Neural cell (in vitro differentiated cells): ENCODE data around the gene TUG1. TPM values are rescaled to one million over a fixed set of nuclear protein-coding genes. Genes with fewer than 3 reads are reported as not detected.

Experiments used
- H2AFZ ChIP-seq: fragments of 200-600, 300-800 bp; sonication (generic), shearing (Covaris generic); 2 replicates; pipeline ENCODE4 v1.6.0; 2014; ENCODE audit warnings: low read depth, mild to moderate bottlenecking, antibody characterized with exemption, low read length, moderate library complexity
- H3F3A ChIP-seq: fragments of 200-600 bp; shearing (Covaris generic); 2 replicates; pipeline ENCODE4 v1.6.1; 2016; ENCODE audit warnings: mild to moderate bottlenecking, moderate library complexity, mixed read lengths, antibody characterized with exemption, low read length; ENCODE audit not compliant: insufficient read depth, poor library complexity, severe bottlenecking
- H3K27ac ChIP-seq: fragments of 200-600, 300-800 bp; sonication (generic), shearing (Covaris generic); 2 replicates; pipeline ENCODE4 v1.5.1; 2014; ENCODE audit warnings: mild to moderate bottlenecking, low read length, moderate library complexity
- H3K27me3 ChIP-seq: fragments of 300-800, 200-600 bp; sonication (generic), shearing (Covaris generic); 2 replicates; pipeline ENCODE4 v1.6.0; 2014; ENCODE audit warnings: mild to moderate bottlenecking, low read depth, low read length, moderate library complexity; ENCODE audit not compliant: insufficient read depth
- H3K36me3 ChIP-seq: fragments of 300-800, 200-600 bp; sonication (generic), shearing (Covaris generic); 2 replicates; pipeline ENCODE4 v1.5.1; 2014; ENCODE audit warnings: mild to moderate bottlenecking, antibody characterized with exemption, low read length, moderate library complexity; ENCODE audit not compliant: insufficient read depth
- H3K4me2 ChIP-seq: fragments of 300-800, 200-600 bp; sonication (generic), shearing (Covaris generic); 2 replicates; pipeline ENCODE4 v1.6.0; 2014; ENCODE audit warnings: mild to moderate bottlenecking, low read length
- H3K4me3 ChIP-seq: fragments of 300-800, 200-600 bp; sonication (generic), shearing (Covaris generic); 2 replicates; pipeline ENCODE4 v1.5.1; 2014; ENCODE audit warnings: mild to moderate bottlenecking, low read length, moderate library complexity
- H3K79me2 ChIP-seq: fragments of 200-600 bp; shearing (Covaris generic); replicated peaks from 2 replicates; pipeline ENCODE4 v1.6.0; 2014; ENCODE audit warnings: mild to moderate bottlenecking, low read length, moderate library complexity; ENCODE audit not compliant: insufficient read depth
- H3K9ac ChIP-seq: fragments of 300-800, 200-600 bp; sonication (generic), shearing (Covaris generic); 2 replicates; pipeline ENCODE4 v1.6.1; 2016; ENCODE audit warnings: mild to moderate bottlenecking, low read length, mixed read lengths
- H3K9me2 ChIP-seq: fragments of 200-600 bp; shearing (Covaris generic); 2 replicates; pipeline ENCODE4 v1.6.1; 2016; ENCODE audit warnings: mild to moderate bottlenecking, low read length, mixed read lengths; ENCODE audit not compliant: insufficient read depth
- H3K9me3 ChIP-seq: fragments of 200-600, 300-800 bp; sonication (generic), shearing (Covaris generic); 2 replicates; pipeline ENCODE4 v1.6.1; 2016; ENCODE audit warnings: mild to moderate bottlenecking, mixed run types, low read length, moderate library complexity, mixed read lengths
- H4K20me1 ChIP-seq: fragments of 200-600 bp; shearing (Covaris generic); 2 replicates; pipeline ENCODE4 v1.6.1; 2016; ENCODE audit warnings: mild to moderate bottlenecking, mixed run types; ENCODE audit not compliant: insufficient read depth
- EP300 ChIP-seq: fragments of 450-650 bp; conservative IDR thresholded peaks from 2 replicates; pipeline ENCODE4 v1.6.1; 2014; ENCODE audit warnings: antibody characterized with exemption, mild to moderate bottlenecking, moderate library complexity; ENCODE audit not compliant: poor library complexity, severe bottlenecking
- EZH2 ChIP-seq: fragments of 200-600, 300-800 bp; shearing (Covaris generic), sonication (generic); IDR thresholded peaks from 2 replicates; pipeline ENCODE4 v1.6.1; 2014; ENCODE audit warnings: antibody characterized with exemption, low read length, borderline replicate concordance, mild to moderate bottlenecking; ENCODE audit not compliant: insufficient read depth, poor library complexity, severe bottlenecking
- MXI1 ChIP-seq: fragments of 450-650 bp; conservative IDR thresholded peaks from 2 replicates; pipeline ENCODE4 v1.6.1; 2014; ENCODE audit warnings: antibody characterized with exemption, mild to moderate bottlenecking; ENCODE audit not compliant: poor library complexity, severe bottlenecking
- POLR2AphosphoS5 ChIP-seq: IDR thresholded peaks from 2 replicates; pipeline ENCODE4 v1.6.1; 2012
- RAD21 ChIP-seq: fragments of 450-650 bp; conservative IDR thresholded peaks from 2 replicates; pipeline ENCODE4 v1.6.1; 2014; ENCODE audit warnings: antibody characterized with exemption, mild to moderate bottlenecking, moderate library complexity
- SMC3 ChIP-seq: fragments of 450-650 bp; conservative IDR thresholded peaks from 2 replicates; pipeline ENCODE4 v1.6.1; 2014; ENCODE audit warnings: antibody characterized with exemption, mild to moderate bottlenecking, moderate library complexity; ENCODE audit not compliant: poor library complexity
- TAF1 ChIP-seq: IDR thresholded peaks from 2 replicates; pipeline ENCODE4 v1.6.1; 2012; ENCODE audit warnings: low read depth
- polyA plus RNA-seq: library from polyadenylated mRNA; depleted of rRNA; stranded (reverse); fragments of >200 nt; gene quantifications from 2 replicates; pipeline ENCODE4 v1.2.3, GENCODE V29; 2014
- TF ChIP-seq, protein P1 (sequence below): fragments of 450-650 bp; IDR thresholded peaks from 2 replicates; pipeline ENCODE4 v1.5.1; 2014; ENCODE audit warnings: antibody characterized with exemption, mild to moderate bottlenecking, moderate library complexity; ENCODE audit not compliant: poor library complexity, severe bottlenecking
- TF ChIP-seq, protein P2 (sequence below): IDR thresholded peaks from 2 replicates; pipeline ENCODE4 v1.6.1; 2012; ENCODE audit warnings: borderline replicate concordance

The TUG1 gene
- polyA plus RNA-seq, 1 donor from 2014 or later, result 73.5 TPM

DNA sequence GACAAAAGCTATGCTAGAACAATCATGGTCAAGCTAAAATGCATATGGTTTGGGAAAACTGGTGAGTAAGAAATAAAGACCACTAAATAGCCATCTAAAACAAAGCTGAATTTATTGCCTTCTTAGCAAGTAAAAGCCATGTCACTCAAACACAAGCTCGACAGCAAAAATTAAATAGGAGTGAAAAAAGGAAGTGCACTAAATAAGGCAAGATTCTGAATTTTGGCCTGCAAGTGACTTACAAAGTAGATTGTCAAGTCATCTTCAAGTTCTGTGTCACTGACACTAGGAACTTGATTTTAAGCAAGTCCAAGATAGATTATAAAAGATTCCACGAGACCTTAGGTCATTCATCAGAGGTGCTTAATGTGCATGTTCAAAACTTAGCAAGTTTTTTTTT, 27.4 kb downstream of the TUG1 start:
- Histone ChIP-seq H3K79me2 (no peaks in the 10 kb centered on the region), H3K9me2 (no peaks in the 10 kb centered on the region), H3K27me3 (no peaks in the 10 kb centered on the region), H3K36me3 (no peaks in the 10 kb centered on the region), H2AFZ (no peak overlapping the region), H3F3A (no peaks in the 10 kb centered on the region), H4K20me1 (no peaks in the 10 kb centered on the region), H3K27ac (no peak overlapping the region), H3K4me2 (no peak overlapping the region), H3K9ac (no peak overlapping the region), H3K4me3 (no peak overlapping the region), H3K9me3 (no peaks in the 10 kb centered on the region)
- TF ChIP-seq MXI1, result no peak
- TF ChIP-seq POLR2AphosphoS5, result no peak
- TF ChIP-seq, protein P1, sequence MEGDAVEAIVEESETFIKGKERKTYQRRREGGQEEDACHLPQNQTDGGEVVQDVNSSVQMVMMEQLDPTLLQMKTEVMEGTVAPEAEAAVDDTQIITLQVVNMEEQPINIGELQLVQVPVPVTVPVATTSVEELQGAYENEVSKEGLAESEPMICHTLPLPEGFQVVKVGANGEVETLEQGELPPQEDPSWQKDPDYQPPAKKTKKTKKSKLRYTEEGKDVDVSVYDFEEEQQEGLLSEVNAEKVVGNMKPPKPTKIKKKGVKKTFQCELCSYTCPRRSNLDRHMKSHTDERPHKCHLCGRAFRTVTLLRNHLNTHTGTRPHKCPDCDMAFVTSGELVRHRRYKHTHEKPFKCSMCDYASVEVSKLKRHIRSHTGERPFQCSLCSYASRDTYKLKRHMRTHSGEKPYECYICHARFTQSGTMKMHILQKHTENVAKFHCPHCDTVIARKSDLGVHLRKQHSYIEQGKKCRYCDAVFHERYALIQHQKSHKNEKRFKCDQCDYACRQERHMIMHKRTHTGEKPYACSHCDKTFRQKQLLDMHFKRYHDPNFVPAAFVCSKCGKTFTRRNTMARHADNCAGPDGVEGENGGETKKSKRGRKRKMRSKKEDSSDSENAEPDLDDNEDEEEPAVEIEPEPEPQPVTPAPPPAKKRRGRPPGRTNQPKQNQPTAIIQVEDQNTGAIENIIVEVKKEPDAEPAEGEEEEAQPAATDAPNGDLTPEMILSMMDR, result no peak
- no peak for TF ChIP-seq RAD21
- TF ChIP-seq EZH2, result no peak
- no peak for TF ChIP-seq TAF1
- TF ChIP-seq, protein P2, sequence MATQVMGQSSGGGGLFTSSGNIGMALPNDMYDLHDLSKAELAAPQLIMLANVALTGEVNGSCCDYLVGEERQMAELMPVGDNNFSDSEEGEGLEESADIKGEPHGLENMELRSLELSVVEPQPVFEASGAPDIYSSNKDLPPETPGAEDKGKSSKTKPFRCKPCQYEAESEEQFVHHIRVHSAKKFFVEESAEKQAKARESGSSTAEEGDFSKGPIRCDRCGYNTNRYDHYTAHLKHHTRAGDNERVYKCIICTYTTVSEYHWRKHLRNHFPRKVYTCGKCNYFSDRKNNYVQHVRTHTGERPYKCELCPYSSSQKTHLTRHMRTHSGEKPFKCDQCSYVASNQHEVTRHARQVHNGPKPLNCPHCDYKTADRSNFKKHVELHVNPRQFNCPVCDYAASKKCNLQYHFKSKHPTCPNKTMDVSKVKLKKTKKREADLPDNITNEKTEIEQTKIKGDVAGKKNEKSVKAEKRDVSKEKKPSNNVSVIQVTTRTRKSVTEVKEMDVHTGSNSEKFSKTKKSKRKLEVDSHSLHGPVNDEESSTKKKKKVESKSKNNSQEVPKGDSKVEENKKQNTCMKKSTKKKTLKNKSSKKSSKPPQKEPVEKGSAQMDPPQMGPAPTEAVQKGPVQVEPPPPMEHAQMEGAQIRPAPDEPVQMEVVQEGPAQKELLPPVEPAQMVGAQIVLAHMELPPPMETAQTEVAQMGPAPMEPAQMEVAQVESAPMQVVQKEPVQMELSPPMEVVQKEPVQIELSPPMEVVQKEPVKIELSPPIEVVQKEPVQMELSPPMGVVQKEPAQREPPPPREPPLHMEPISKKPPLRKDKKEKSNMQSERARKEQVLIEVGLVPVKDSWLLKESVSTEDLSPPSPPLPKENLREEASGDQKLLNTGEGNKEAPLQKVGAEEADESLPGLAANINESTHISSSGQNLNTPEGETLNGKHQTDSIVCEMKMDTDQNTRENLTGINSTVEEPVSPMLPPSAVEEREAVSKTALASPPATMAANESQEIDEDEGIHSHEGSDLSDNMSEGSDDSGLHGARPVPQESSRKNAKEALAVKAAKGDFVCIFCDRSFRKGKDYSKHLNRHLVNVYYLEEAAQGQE, result no peak
- TF ChIP-seq EP300, result no peak
- no peak for TF ChIP-seq SMC3

GRCh38 chr22:30998329-30998728, 29.3 kb downstream of the TUG1 start:
- peak overlapping the region; percentile 68 for H3K27ac ChIP-seq
- TF ChIP-seq, protein P1, result peak; percentile 22
- TF ChIP-seq EP300, result no peak
- H3K36me3 ChIP-seq, result no peaks in the 10 kb centered on the region

More at GRCh38 chr22:30998329-30998728, 29.3 kb downstream of the TUG1 start:
- H3F3A ChIP-seq, result no peaks in the 10 kb centered on the region
- H3K4me3 ChIP-seq, result no peak overlapping the region
- no peaks in the 10 kb centered on the region for H3K27me3 ChIP-seq
- H2AFZ ChIP-seq, result no peak overlapping the region
- no peaks in the 10 kb centered on the region for H3K9me3 ChIP-seq
- no peaks in the 10 kb centered on the region for H3K9me2 ChIP-seq
- no peak overlapping the region for H3K4me2 ChIP-seq
- no peaks in the 10 kb centered on the region for H4K20me1 ChIP-seq
- no peak overlapping the region for H3K9ac ChIP-seq
- H3K79me2 ChIP-seq, result no peaks in the 10 kb centered on the region
